ENCODE results near the gene TCIRG1.
A peak's percentile ranks its signal among the peaks of the same experiment; 100 is the strongest.
"Not testable (repeated sequence)": the region's sequence is repeated elsewhere in the genome, so short reads cannot be mapped to it uniquely, and the experiment has no call there.

Gene TCIRG1

GRCh38 chr11:67993821-67994220, 45.0 kb upstream of the TCIRG1 start:
- not testable (repeated sequence) for H3K4me2 ChIP-seq (ENCODE audit: low read depth, low read length, poor library complexity, severe bottlenecking); H3K9me3 ChIP-seq (ENCODE audit: insufficient read depth, low read depth, low read length)

GRCh38 chr11:67994387-67994786, 44.4 kb upstream of the TCIRG1 start:
- not testable (repeated sequence) for H3K4me3 ChIP-seq (ENCODE audit: low read length, poor library complexity, severe bottlenecking); H3K79me2 ChIP-seq (ENCODE audit: insufficient read depth, low read length); H2AFZ ChIP-seq (ENCODE audit: low read length); H3K9me3 ChIP-seq (ENCODE audit: insufficient read depth, low read depth, low read length); H3K9ac ChIP-seq (ENCODE audit: low read depth, low read length, poor library complexity, severe bottlenecking); H3F3A ChIP-seq (ENCODE audit: low read depth); H3K9me2 ChIP-seq (replicated peaks; ENCODE audit: low read depth, low read length); H3K4me2 ChIP-seq (ENCODE audit: low read depth, low read length, poor library complexity, severe bottlenecking); H3K27me3 ChIP-seq (ENCODE audit: insufficient read depth, low read length, poor library complexity, severe bottlenecking); H4K20me1 ChIP-seq (ENCODE audit: insufficient read depth, low read length, poor library complexity, severe bottlenecking); H3K36me3 ChIP-seq (ENCODE audit: insufficient read depth, low read length)
- peaks cover 21% of the 10 kb centered on the region for H3K4me1 ChIP-seq (ENCODE audit: insufficient read depth, low read length, poor library complexity, severe bottlenecking)

More at GRCh38 chr11:67993821-67994220, 45.0 kb upstream of the TCIRG1 start:
- H3K9ac ChIP-seq (ENCODE audit: low read depth, low read length, poor library complexity, severe bottlenecking); H4K20me1 ChIP-seq (ENCODE audit: insufficient read depth, low read length, poor library complexity, severe bottlenecking); H2AFZ ChIP-seq (ENCODE audit: low read length); H3K4me3 ChIP-seq (ENCODE audit: low read length, poor library complexity, severe bottlenecking); H3K79me2 ChIP-seq (ENCODE audit: insufficient read depth, low read length); H3K9me2 ChIP-seq (replicated peaks; ENCODE audit: low read depth, low read length); H3F3A ChIP-seq (ENCODE audit: low read depth); H3K36me3 ChIP-seq (ENCODE audit: insufficient read depth, low read length); H3K27me3 ChIP-seq (ENCODE audit: insufficient read depth, low read length, poor library complexity, severe bottlenecking): not testable (repeated sequence)
- H3K4me1 ChIP-seq (ENCODE audit: insufficient read depth, low read length, poor library complexity, severe bottlenecking): peaks cover 16% of the 10 kb centered on the region
- peak; percentile 58 for TF ChIP-seq CTCF (conservative IDR thresholded peaks at IDR 0.05; ENCODE audit: low read length)

- not testable (repeated sequence) for H3K27me3 ChIP-seq (ENCODE audit: insufficient read depth, low read length, poor library complexity, severe bottlenecking); H4K20me1 ChIP-seq (ENCODE audit: insufficient read depth, low read length, poor library complexity, severe bottlenecking); H3K36me3 ChIP-seq (ENCODE audit: insufficient read depth, low read length); H3K4me3 ChIP-seq (ENCODE audit: low read length, poor library complexity, severe bottlenecking); H2AFZ ChIP-seq (ENCODE audit: low read length); H3K9me2 ChIP-seq (replicated peaks; ENCODE audit: low read depth, low read length); H3K9me3 ChIP-seq (ENCODE audit: insufficient read depth, low read depth, low read length); H3K9ac ChIP-seq (ENCODE audit: low read depth, low read length, poor library complexity, severe bottlenecking); H3K79me2 ChIP-seq (ENCODE audit: insufficient read depth, low read length); H3F3A ChIP-seq (ENCODE audit: low read depth); H3K4me2 ChIP-seq (ENCODE audit: low read depth, low read length, poor library complexity, severe bottlenecking)
- peaks cover 27% of the 10 kb centered on the region for H3K4me1 ChIP-seq (ENCODE audit: insufficient read depth, low read length, poor library complexity, severe bottlenecking)
These were observed 43.7 kb upstream of the TCIRG1 start for GRCh38 chr11:67995129-67995528.

- not testable (repeated sequence) for H3K79me2 ChIP-seq (ENCODE audit: insufficient read depth, low read length); H3F3A ChIP-seq (ENCODE audit: low read depth); H3K27me3 ChIP-seq (ENCODE audit: insufficient read depth, low read length, poor library complexity, severe bottlenecking); H3K4me3 ChIP-seq (ENCODE audit: low read length, poor library complexity, severe bottlenecking); H3K9me3 ChIP-seq (ENCODE audit: insufficient read depth, low read depth, low read length); H4K20me1 ChIP-seq (ENCODE audit: insufficient read depth, low read length, poor library complexity, severe bottlenecking); H2AFZ ChIP-seq (ENCODE audit: low read length); H3K9ac ChIP-seq (ENCODE audit: low read depth, low read length, poor library complexity, severe bottlenecking); H3K36me3 ChIP-seq (ENCODE audit: insufficient read depth, low read length); H3K9me2 ChIP-seq (replicated peaks; ENCODE audit: low read depth, low read length); H3K4me2 ChIP-seq (ENCODE audit: low read depth, low read length, poor library complexity, severe bottlenecking)
- peaks cover 29% of the 10 kb centered on the region for H3K4me1 ChIP-seq (ENCODE audit: insufficient read depth, low read length, poor library complexity, severe bottlenecking)
These were observed 43.2 kb upstream of the TCIRG1 start for GRCh38 chr11:67995579-67995978.

- Histone ChIP-seq H3K4me2 (ENCODE audit: low read depth, low read length, poor library complexity, severe bottlenecking) (no peak overlapping the region), H4K20me1 (ENCODE audit: insufficient read depth, low read length, poor library complexity, severe bottlenecking) (no peaks in the 10 kb centered on the region), H3K79me2 (ENCODE audit: insufficient read depth, low read length) (no peaks in the 10 kb centered on the region), H3K9me3 (ENCODE audit: insufficient read depth, low read depth, low read length) (no peaks in the 10 kb centered on the region), H3K4me1 (ENCODE audit: insufficient read depth, low read length, poor library complexity, severe bottlenecking) (peaks cover 29% of the 10 kb centered on the region), H3K4me3 (ENCODE audit: low read length, poor library complexity, severe bottlenecking) (no peak overlapping the region), H3F3A (ENCODE audit: low read depth) (no peaks in the 10 kb centered on the region), H3K36me3 (ENCODE audit: insufficient read depth, low read length) (no peaks in the 10 kb centered on the region), H3K27me3 (ENCODE audit: insufficient read depth, low read length, poor library complexity, severe bottlenecking) (no peaks in the 10 kb centered on the region), H3K9me2 (replicated peaks; ENCODE audit: low read depth, low read length) (no peaks in the 10 kb centered on the region), H3K9ac (ENCODE audit: low read depth, low read length, poor library complexity, severe bottlenecking) (no peak overlapping the region), H2AFZ (ENCODE audit: low read length) (no peak overlapping the region)
- TF ChIP-seq EZH2phosphoT487 (IDR thresholded peaks at IDR 0.05; ENCODE audit: borderline replicate concordance) (no peak), CTCF (conservative IDR thresholded peaks at IDR 0.05; ENCODE audit: low read length) (no peak)
These were observed 42.8 kb upstream of the TCIRG1 start for GRCh38 chr11:67996051-67996450.
